Measurements from ENCODE around the gene SRRM1. TPM values are rescaled to one million over a fixed set of nuclear protein-coding genes. Genes with fewer than 3 reads are reported as not detected.

SRRM1 gene
- total and polyA plus RNA-seq, 9 of the 15 experiments (the other 6 are each of a cell fraction or from before 2014, with no cell fraction given) = 54.5 to 268 (median 115) TPM

DNA sequence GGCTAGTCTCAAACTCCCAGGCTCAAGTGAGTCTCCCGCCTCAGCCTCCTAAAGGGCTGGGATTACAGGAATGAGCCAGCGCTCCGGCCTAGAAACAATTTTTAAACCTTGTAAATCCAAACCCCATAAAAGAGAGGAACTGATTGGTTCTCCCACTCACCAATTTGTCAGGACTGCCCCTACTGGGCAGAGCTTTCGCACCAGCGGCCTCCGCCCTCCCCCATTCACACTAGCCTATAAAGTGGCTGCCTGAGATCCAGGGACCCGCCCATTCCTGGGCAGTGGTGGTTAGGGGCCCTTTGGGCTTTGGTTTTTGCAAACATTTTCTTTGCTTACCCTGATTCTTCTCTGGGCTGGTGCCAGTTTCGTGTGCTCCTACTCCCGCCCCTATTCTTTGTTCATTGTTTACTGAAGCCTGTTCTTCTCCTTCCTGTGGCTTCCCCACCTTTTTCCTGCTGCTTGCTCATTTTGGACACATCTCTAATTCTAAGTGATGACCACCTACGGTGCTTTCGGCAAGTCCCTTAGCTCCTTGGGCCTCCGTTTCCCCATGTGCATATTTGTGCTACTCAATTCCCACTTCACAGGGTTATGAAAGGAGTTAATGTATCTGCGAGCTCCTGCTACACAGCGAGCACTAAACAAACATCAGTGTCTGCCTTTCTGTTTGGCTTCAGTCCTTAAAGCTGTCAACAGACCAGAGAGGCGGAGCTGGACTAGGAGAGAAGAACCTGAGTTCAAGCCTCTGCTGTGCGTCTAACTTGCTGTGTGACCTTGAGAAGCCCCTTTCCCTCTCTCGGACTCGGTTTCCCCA lies 62.4 kb downstream of the SRRM1 start (continued):
- TF ChIP-seq ZNF140 (CRISPR knock-in tag; IDR thresholded peaks at IDR 0.05) (no peak), ZKSCAN8 (CRISPR knock-in tag; IDR thresholded peaks at IDR 0.05) (no peak), PPARD (CRISPR knock-in tag; IDR thresholded peaks at IDR 0.05) (no peak), GTF2E2 (tag; IDR thresholded peaks at IDR 0.05) (no peak), ZNF133 (CRISPR knock-in tag; IDR thresholded peaks at IDR 0.05) (no peak), NFIC (IDR thresholded peaks at IDR 0.05) (peak; percentile 64), GABPB2 (CRISPR knock-in tag; conservative IDR thresholded peaks at IDR 0.05) (no peak), NFXL1 (CRISPR knock-in tag; IDR thresholded peaks at IDR 0.05) (no peak), SRSF1 (IDR thresholded peaks at IDR 0.05; ENCODE audit: low read depth, low read length) (no peak), YBX1 (IDR thresholded peaks at IDR 0.05) (no peak), MYBL2 (IDR thresholded peaks at IDR 0.05; ENCODE audit: low read depth) (no peak; the same call in 1 of the 2 replicates), MYBL2 (CRISPR knock-in tag; IDR thresholded peaks at IDR 0.05; ENCODE audit: borderline replicate concordance) (no peak), ZC3H11A (IDR thresholded peaks at IDR 0.05; ENCODE audit: low read depth, low read length) (no peak), TAF15 (IDR thresholded peaks at IDR 0.05; ENCODE audit: low read depth, low read length) (no peak), HINFP (tag; conservative IDR thresholded peaks at IDR 0.05; ENCODE audit: low read depth) (no peak), ZNF121 (CRISPR knock-in tag; conservative IDR thresholded peaks at IDR 0.05) (peak; percentile 43), ZNF507 (tag; conservative IDR thresholded peaks at IDR 0.05) (no peak), SIX5 (IDR thresholded peaks at IDR 0.05; ENCODE audit: borderline replicate concordance in 1 of 2, insufficient read depth in 1 of 2, low read depth in 1 of 2, low read length in 2 of 2) (no peak)
- TF ChIP-seq, protein P1, sequence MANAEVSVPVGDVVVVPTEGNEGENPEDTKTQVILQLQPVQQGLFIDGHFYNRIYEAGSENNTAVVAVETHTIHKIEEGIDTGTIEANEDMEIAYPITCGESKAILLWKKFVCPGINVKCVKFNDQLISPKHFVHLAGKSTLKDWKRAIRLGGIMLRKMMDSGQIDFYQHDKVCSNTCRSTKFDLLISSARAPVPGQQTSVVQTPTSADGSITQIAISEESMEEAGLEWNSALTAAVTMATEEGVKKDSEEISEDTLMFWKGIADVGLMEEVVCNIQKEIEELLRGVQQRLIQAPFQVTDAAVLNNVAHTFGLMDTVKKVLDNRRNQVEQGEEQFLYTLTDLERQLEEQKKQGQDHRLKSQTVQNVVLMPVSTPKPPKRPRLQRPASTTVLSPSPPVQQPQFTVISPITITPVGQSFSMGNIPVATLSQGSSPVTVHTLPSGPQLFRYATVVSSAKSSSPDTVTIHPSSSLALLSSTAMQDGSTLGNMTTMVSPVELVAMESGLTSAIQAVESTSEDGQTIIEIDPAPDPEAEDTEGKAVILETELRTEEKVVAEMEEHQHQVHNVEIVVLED (CRISPR knock-in tag; IDR thresholded peaks at IDR 0.05) = no peak
- TF ChIP-seq, protein P2, sequence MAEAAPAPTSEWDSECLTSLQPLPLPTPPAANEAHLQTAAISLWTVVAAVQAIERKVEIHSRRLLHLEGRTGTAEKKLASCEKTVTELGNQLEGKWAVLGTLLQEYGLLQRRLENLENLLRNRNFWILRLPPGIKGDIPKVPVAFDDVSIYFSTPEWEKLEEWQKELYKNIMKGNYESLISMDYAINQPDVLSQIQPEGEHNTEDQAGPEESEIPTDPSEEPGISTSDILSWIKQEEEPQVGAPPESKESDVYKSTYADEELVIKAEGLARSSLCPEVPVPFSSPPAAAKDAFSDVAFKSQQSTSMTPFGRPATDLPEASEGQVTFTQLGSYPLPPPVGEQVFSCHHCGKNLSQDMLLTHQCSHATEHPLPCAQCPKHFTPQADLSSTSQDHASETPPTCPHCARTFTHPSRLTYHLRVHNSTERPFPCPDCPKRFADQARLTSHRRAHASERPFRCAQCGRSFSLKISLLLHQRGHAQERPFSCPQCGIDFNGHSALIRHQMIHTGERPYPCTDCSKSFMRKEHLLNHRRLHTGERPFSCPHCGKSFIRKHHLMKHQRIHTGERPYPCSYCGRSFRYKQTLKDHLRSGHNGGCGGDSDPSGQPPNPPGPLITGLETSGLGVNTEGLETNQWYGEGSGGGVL (CRISPR knock-in tag; IDR thresholded peaks at IDR 0.05) = no peak
- TF ChIP-seq, protein P3, sequence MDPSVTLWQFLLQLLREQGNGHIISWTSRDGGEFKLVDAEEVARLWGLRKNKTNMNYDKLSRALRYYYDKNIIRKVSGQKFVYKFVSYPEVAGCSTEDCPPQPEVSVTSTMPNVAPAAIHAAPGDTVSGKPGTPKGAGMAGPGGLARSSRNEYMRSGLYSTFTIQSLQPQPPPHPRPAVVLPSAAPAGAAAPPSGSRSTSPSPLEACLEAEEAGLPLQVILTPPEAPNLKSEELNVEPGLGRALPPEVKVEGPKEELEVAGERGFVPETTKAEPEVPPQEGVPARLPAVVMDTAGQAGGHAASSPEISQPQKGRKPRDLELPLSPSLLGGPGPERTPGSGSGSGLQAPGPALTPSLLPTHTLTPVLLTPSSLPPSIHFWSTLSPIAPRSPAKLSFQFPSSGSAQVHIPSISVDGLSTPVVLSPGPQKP (CRISPR knock-in tag; IDR thresholded peaks at IDR 0.05) = no peak
